ENCODE data around the gene PTGDS.
A peak's percentile ranks its signal among the peaks of the same experiment; 100 is the strongest.

The PTGDS gene

DNA sequence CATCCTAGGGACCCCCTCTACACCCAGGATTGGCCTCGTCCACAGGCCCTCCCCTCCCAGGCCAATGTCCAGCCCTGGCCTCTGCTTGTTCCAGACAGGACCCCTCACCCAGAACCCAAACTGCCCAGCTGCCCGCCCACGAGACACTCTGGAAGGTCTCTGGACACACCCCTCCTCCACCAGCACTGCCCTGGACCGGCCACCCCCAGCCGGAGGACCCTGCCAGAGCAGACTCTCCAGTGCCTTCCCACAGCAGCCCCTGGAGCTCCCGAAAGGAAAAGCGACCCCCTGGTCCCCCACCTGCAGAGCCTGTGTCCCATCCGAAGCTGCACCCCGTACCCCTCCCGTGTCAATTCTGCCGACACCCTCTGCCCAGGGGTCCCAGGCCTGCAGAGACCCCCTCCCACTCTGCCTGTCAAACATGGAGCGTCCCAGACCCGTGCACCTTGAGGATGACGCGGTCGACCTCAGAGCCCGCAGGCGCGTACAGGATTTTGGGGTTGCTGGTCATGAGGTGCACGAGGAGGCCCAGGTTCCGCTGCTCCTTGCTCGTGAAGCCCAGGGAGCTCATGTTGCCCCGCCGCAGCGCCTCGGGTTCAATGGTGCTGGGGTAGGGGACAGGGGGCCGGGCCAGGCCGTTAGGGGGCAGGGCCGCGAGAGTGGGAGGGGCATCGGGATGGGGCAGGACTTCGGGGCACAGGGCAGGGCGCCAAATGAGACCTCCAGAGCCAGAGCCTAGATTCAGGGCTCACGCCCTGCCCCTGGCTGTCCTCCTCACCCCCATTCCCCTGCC is 42.8 kb downstream of the PTGDS start:
- H3K27ac Mint-ChIP-seq: no peak overlapping the region
- H3K4me3 Mint-ChIP-seq: no peak overlapping the region
- peaks cover 4% of the 10 kb centered on the region for H3K36me3 Mint-ChIP-seq (ENCODE audit: low read depth)
- H3K27me3 Mint-ChIP-seq: no peaks in the 10 kb centered on the region
- no peaks in the 10 kb centered on the region for H3K9me3 Mint-ChIP-seq
- no peaks in the 10 kb centered on the region for H3K4me1 Mint-ChIP-seq (ENCODE audit: low read depth)

DNA sequence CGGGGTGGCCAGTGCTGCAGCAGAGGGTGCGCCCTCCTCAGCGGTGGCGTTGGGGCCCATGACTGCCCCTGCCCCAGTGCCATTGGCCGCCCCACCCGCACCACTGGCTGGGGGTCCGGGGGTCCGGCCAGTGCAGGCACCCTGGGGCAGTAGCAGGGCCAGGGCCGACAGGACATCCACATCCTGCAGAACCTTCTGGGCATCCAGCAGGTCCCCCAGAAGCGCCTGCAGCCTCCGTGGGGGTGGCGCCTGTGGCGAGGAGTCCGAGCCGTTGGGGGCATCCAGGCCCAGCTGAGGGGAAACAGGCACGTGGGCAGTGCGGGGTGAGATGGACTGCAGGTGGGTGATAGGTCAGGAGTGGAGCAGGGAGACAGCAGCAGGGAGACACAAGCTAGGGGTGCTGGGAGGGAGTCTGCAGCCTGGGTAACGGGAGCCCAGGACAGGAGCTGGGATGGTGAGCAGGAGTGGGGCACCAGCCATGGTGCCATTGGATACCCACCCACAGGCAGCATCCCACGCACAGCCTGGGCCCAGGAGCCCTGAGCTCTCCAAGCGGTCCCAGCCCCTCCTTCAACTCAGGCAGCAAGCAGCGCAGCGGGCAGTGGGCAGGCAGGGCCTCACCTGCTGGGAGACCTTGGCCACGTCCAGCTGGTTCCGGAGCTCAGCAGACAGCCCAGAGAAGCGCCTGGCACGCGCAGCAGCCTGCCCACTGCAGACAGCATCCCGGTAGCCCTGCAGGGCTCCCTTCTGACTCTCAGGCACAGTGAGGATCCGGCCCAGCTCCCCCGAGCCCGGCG is 43.7 kb downstream of the PTGDS start:
- no peaks in the 10 kb centered on the region for H3K4me1 Mint-ChIP-seq (ENCODE audit: low read depth)
- H3K27me3 Mint-ChIP-seq: no peaks in the 10 kb centered on the region
- no peak overlapping the region for H3K27ac Mint-ChIP-seq
- H3K4me3 Mint-ChIP-seq: no peak overlapping the region
- H3K36me3 Mint-ChIP-seq (ENCODE audit: low read depth): peaks cover 4% of the 10 kb centered on the region
- no peaks in the 10 kb centered on the region for H3K9me3 Mint-ChIP-seq

DNA sequence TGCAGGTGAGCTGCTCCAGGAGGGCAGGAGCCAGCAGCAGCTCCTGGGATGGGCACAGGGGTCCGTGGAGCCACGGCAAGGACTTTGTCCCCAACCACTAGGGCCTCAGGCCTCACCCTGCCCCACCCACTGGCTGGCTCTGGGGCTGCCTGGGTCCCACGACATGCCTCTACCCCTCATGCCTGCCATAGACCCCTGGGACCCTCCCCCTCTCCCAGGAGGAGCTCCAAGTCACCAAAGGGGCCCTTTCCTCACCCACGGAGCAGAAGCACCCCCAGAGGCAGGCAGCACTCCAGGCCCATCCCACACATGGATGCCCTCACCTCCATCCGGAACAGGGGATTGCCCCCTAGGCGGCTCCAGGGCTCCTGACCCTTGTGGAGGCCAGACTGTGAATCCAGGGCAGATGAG is 44.3 kb downstream of the PTGDS start:
- Mint-ChIP-seq H3K27ac (no peak overlapping the region), H3K4me1 (ENCODE audit: low read depth) (no peaks in the 10 kb centered on the region), H3K36me3 (ENCODE audit: low read depth) (peaks cover 4% of the 10 kb centered on the region)

DNA sequence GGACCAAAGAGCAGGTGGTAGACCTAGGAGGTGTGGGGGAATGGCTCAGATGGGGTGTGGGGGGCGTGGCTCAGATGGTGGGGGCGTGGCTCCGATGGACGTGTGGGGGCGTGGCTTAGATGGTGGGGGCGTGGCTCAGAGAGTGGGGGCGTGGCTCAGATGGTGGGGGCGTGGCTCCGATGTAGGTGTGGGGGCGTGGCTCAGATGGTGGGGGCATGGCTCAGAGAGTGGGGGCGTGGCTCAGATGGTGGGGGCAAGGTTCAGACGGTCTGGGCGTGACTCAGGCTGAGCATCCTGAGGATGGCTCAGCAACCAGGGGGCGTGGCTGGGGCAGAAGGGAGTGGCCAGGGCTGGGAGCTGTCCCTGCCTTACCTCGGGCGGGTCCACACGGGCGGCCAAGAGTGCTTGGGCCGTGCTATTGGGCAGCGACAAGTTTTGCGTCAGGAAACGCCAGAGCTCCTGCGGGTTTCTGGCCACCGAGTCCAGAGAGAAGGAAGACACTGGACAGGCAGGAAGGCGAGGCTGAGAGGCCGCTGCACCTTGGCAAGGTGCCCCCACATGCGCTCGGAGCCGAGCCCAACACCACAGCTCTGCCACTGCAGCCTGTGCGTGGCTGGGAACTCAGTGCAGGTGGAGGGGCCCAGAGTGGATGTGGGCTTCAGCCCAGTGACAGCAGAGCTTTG is 44.8 kb downstream of the PTGDS start:
- no peaks in the 10 kb centered on the region for H3K9me3 Mint-ChIP-seq
- H3K27ac Mint-ChIP-seq: no peak overlapping the region
- no peak overlapping the region for H3K4me3 Mint-ChIP-seq
- H3K27me3 Mint-ChIP-seq: no peaks in the 10 kb centered on the region
- no peaks in the 10 kb centered on the region for H3K36me3 Mint-ChIP-seq (ENCODE audit: low read depth)
- H3K4me1 Mint-ChIP-seq (ENCODE audit: low read depth): peaks cover under 1% of the 10 kb centered on the region

More for the DNA sequence above, 44.3 kb downstream of the PTGDS start:
- Mint-ChIP-seq H3K9me3 (no peaks in the 10 kb centered on the region), H3K4me3 (no peak overlapping the region), H3K27me3 (no peaks in the 10 kb centered on the region)

DNA sequence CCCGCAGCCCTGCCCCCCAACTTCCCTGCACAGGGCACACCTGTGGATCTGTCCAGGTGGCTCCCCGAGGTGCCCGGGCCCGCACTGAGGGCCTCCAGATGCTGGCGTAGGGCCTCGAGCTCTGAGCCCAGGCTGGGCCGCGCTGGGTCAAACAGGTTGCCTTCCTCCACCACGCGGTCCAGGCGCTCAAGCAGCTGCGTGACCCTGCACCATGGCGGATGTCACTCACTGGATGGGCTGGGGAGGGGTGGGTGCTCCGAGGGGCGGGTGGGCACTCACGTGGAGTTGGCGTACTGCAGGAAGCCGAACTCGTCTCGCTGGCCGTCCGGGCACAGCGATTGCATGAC is 45.3 kb downstream of the PTGDS start:
- H3K27me3 Mint-ChIP-seq: no peaks in the 10 kb centered on the region
- H3K36me3 Mint-ChIP-seq (ENCODE audit: low read depth): no peaks in the 10 kb centered on the region
- no peak overlapping the region for H3K4me3 Mint-ChIP-seq
- peaks cover 4% of the 10 kb centered on the region for H3K4me1 Mint-ChIP-seq (ENCODE audit: low read depth)
- H3K9me3 Mint-ChIP-seq: no peaks in the 10 kb centered on the region
- no peak overlapping the region for H3K27ac Mint-ChIP-seq

DNA sequence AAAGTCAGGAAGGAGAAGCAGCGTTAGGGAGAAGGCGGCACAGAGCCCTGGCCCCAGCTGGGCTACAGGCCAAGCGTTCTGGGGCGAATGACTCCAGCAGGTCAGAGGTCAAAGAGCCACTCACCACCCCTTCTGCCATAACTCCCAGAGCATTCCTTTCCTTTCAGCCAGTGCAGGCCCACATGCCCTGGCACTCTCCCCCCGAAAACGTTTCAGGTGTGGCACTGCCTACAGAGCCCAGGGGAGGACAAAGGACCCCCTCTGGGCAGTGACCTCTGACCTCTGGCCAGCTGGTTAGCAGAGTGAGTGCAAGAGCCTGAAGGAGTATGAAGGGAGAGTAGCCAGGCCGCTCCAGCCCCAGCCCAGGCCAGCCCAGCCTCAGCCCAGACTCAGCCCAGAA is 45.9 kb downstream of the PTGDS start:
- H3K9me3 Mint-ChIP-seq: no peaks in the 10 kb centered on the region
- H3K27ac Mint-ChIP-seq: no peak overlapping the region
- no peak overlapping the region for H3K4me3 Mint-ChIP-seq
- H3K4me1 Mint-ChIP-seq (ENCODE audit: low read depth): peaks cover 4% of the 10 kb centered on the region
- H3K27me3 Mint-ChIP-seq: no peaks in the 10 kb centered on the region
- no peaks in the 10 kb centered on the region for H3K36me3 Mint-ChIP-seq (ENCODE audit: low read depth)

DNA sequence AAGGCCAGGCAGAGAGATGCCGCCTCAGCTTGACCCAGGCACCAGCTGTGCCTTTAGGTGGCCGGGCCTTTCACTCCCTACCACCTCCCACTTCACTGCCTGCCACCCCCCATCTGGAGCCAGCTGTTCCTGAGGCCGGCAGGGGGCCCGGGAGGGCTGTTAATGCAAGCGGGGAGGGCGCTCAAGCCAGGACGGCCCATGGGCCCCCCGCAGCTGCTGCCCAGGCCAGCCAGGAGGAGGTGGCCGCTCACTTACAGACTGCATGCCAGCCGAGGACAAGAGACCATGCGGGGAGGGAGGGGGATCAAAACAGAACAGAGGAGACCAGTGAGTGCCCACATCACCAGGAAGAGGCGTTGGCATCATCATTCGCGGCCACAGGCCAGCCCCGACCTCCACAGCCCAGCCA is 46.3 kb downstream of the PTGDS start:
- no peaks in the 10 kb centered on the region for H3K27me3 Mint-ChIP-seq
- no peak overlapping the region for H3K4me3 Mint-ChIP-seq
- no peaks in the 10 kb centered on the region for H3K9me3 Mint-ChIP-seq
- peaks cover 4% of the 10 kb centered on the region for H3K4me1 Mint-ChIP-seq (ENCODE audit: low read depth)
- H3K36me3 Mint-ChIP-seq (ENCODE audit: low read depth): no peaks in the 10 kb centered on the region
- no peak overlapping the region for H3K27ac Mint-ChIP-seq

DNA sequence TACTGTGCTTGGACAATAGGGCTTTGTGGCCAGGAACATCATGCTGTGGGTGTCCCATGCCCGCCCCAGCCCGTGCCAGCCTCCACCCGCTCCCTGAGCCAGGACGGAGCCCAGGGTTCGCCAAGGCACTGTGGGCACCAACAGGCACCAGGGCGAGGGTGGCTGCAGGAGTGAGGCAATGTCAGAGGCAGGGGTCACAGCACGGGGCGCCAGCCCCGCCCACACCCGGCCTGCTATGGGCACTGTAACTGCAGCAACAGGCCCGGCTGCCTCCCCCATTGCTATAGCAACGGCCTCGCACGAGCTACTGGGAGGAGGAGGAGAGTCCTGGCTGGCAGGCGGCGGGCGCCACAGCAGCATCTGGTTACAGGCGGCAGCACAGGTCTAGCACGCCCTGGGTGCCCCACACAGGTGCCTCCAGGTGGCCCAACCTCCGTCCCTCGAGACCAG is 48.2 kb downstream of the PTGDS start:
- Mint-ChIP-seq H3K4me1 (ENCODE audit: low read depth) (peaks cover 22% of the 10 kb centered on the region), H3K27ac (no peak overlapping the region), H3K36me3 (ENCODE audit: low read depth) (no peaks in the 10 kb centered on the region), H3K4me3 (no peak overlapping the region), H3K9me3 (no peaks in the 10 kb centered on the region), H3K27me3 (no peaks in the 10 kb centered on the region)

DNA sequence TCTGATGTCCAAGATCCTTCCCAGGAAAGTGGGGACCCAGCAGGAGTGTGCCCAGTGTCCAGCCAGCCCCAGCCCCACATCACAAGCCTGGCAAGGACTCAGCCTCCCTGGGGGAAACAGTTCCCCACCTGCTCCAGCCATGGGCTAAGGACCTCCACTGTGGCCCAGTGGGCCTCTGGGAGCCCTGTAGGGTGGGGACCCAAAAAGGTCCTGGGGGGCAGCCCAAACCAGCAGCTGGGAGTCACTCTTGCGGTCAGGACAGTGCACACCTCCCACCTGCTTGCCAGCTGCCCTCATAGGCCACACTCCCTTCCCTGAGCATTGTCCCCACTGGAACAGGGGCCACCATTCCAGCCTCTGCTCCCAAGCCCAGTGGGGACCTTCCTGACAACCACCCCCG is 49.1 kb downstream of the PTGDS start:
- Mint-ChIP-seq H3K4me1 (ENCODE audit: low read depth) (peaks cover 28% of the 10 kb centered on the region), H3K27ac (no peak overlapping the region), H3K4me3 (no peak overlapping the region), H3K27me3 (no peaks in the 10 kb centered on the region), H3K9me3 (no peaks in the 10 kb centered on the region), H3K36me3 (ENCODE audit: low read depth) (no peaks in the 10 kb centered on the region)

DNA sequence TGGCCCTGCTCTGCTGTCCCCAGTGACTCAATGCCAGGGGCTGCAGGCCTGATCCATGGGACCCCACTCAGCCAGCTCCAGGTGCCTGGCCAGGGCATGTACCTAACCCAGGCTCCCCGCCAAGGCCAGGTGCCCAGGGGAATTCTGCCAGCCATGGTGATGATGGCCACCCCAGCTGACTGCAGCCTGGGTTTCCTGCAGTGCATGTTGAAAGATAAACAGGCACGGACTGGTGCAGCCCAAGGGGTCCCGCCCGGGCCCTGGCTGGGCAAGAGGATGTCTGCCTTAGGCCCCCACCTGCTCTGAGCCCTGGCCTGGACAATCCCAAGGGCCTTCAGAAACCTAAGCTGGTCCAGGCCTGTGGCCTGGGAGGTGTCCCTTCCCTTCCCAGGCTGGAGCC is 49.5 kb downstream of the PTGDS start:
- H3K4me1 Mint-ChIP-seq (ENCODE audit: low read depth): peaks cover 30% of the 10 kb centered on the region

DNA sequence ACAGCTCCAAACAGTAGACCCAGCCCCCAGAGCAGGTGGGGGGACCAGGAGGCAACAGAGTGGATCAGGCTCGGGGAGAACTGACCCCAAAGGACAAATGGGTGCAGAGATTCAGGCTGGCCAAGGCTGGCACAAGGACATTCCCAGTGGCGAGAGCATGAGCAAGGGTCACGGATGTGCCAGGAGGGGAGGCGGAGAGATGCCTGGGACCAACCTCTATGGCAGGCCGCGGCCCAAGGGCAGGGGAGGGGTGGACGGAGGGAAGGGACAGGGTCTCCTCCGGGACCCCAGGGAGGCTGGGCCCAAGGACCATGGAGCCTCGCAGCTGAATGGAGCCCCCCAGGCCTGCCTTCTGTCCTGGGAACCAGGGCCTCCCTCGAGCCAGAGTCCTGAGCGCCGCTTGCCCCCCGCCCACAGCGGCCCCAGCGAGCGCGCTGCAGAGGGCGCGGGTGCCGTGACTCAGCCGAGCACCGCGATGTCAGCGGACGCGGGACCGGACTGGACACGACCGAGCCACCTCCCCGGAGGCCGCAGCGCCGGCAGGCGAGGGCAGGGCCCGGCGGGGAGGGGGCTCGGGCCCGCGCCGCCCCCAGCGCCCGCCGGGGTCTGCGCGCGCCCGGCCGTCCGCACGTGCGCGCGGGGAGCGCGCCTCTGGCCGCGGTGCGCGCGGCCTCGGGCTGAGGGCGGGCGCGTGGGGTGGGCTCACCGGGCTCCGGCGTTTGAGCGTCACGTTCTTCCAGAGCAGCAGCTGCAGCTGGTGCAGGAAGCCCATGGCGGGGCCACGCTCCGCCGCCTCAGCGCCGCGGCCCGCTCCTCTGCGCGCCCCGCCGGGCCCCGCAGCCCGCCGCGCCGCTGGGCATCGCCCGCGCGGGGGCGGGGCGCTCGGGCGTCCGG is 50.3 kb downstream of the PTGDS start, which contains the start of gene ABCA2:
Gene ABCA2 (minus strand): TSS at position 869 of the 894 bp plus-strand sequence. CDS start 97 bp downstream, at position 772.
- no peaks in the 10 kb centered on the region for H3K27me3 Mint-ChIP-seq
- no peaks in the 10 kb centered on the region for H3K36me3 Mint-ChIP-seq (ENCODE audit: low read depth)
- H3K4me1 Mint-ChIP-seq (ENCODE audit: low read depth): peaks cover 36% of the 10 kb centered on the region
- peak within 1 kb of the TSS; percentile 18 for H3K27ac Mint-ChIP-seq
- peak within 1 kb of the TSS; percentile 76 for H3K4me3 Mint-ChIP-seq
- H3K9me3 Mint-ChIP-seq: no peaks in the 10 kb centered on the region

More for the DNA sequence above, 49.5 kb downstream of the PTGDS start:
- Mint-ChIP-seq H3K27ac (no peak overlapping the region), H3K27me3 (no peaks in the 10 kb centered on the region), H3K9me3 (no peaks in the 10 kb centered on the region), H3K4me3 (peak overlapping the region; percentile 76), H3K36me3 (ENCODE audit: low read depth) (no peaks in the 10 kb centered on the region)

DNA sequence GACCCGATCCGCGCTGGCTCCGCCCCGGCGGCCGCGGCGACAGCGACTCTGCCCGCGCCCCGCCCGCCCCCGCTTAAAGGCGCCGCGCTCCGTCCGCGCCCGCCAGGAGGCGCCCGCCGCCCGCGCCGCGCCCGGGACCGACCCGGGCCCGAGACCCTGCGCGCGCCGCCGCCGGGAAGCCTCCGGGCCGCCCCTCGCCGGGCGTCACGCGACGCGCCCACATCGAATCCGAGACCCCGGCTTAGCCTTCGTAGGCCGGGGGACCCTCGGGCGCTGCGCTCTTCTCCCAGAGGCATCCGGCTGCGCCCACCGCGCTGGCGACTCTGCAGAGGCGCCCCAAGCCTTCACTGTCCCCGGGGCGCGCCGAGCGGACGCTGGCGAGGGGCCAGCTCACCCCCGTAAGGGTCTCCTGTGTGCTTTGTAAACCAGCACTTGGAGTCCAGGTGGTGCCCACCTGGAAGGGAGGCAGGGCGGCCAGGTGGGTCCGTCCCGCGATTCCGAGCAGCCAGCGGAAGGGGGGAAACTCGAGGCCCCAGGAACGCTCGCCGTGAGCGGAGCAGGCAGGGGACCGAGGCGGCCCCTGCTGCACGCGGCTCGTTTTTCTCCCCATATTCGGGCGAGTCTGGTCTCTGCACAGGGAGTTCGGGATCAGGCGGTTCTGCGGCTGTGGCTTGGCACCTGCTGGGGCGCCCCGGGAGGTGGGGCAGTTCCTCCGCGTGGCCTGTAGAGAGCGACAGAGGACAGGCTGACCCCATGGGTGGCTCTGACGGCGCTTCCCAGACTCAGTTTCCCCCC is 51.2 kb downstream of the PTGDS start:
- H3K4me1 Mint-ChIP-seq (ENCODE audit: low read depth): peaks cover 45% of the 10 kb centered on the region
- no peaks in the 10 kb centered on the region for H3K36me3 Mint-ChIP-seq (ENCODE audit: low read depth)
- no peaks in the 10 kb centered on the region for H3K9me3 Mint-ChIP-seq
- H3K27me3 Mint-ChIP-seq: no peaks in the 10 kb centered on the region
- peak overlapping the region; percentile 66 for H3K4me3 Mint-ChIP-seq
- no peak overlapping the region for H3K27ac Mint-ChIP-seq

DNA sequence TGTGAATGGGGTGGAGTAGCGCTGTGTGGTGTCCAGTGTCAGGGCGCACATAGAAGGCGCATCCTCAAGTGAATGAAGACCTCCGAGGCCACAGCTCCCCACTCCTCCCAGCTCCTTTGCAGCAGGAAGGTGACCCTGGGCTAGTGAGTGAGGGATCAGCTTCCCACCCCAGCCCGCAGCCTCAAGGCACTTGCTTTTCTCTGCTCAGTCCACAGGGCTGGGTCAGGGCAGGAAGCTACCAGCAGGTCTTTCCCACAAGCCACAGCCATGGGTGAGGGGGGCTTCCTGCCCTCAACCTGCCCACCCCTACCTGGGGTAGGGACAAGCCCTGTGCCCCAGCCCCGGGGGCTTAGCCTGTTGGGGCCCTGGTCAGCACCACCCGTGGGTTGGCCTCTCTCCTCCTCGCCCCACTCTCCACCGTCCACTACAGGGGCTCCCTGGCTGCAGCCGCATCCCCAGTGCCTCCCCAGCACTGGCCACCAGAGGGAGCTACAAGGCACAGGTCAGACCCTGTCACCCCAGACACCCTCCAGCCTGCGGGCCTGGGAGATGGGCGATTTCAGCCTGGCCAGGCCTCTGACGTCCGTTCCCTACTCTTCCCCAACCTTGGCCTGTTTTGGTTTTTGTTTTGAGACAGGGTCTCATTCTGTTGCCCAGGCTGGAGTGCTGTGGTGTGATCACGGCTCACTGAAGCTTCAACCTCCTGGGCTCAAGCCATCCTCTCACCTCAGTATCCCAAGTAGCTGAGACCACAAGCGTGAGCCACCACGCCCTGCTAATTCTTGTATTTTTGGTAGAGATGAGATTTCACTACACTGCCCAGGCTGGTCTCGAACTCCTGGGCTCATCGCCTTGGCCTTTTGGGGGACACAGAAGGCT is 52.0 kb downstream of the PTGDS start:
- Mint-ChIP-seq H3K36me3 (ENCODE audit: low read depth) (no peaks in the 10 kb centered on the region), H3K9me3 (no peaks in the 10 kb centered on the region), H3K27me3 (no peaks in the 10 kb centered on the region), H3K4me1 (ENCODE audit: low read depth) (peaks cover 49% of the 10 kb centered on the region), H3K4me3 (peak overlapping the region; percentile 66), H3K27ac (peak overlapping the region; percentile 55)
